Smooth muscle cell of the brain vasculature (primary cell): ENCODE results near the gene PPP4C.
"Not testable (repeated sequence)": the region's sequence is repeated elsewhere in the genome, so short reads cannot be mapped to it uniquely, and the experiment has no call there.

ENCODE experiments used
- DNase-seq: peaks from one replicate; pipeline ENCODE4 v3.0.0-alpha.2; 2012; ENCODE audit warnings: low read depth, low spot score

PPP4C gene

GRCh38 chr16:30122604-30123160 is 46.9 kb downstream of the PPP4C start:
- DNase-seq: no peak

GRCh38 chr16:30124985-30125379 is 49.2 kb downstream of the PPP4C start:
- DNase-seq: no peak

- DNase-seq: not testable (repeated sequence)
Measured at GRCh38 chr16:30125690-30126089, 49.9 kb downstream of the PPP4C start.

- DNase-seq: no peak
Measured at GRCh38 chr16:30127993-30128392, 52.2 kb downstream of the PPP4C start.

GRCh38 chr16:30131869-30132475 is 56.2 kb downstream of the PPP4C start:
- no peak for DNase-seq

GRCh38 chr16:30132591-30132990 is 56.8 kb downstream of the PPP4C start:
- no peak for DNase-seq
